Hepatic stellate cell (primary cell): ENCODE data around the gene IFI27.
"Not testable (repeated sequence)": the region's sequence is repeated elsewhere in the genome, so short reads cannot be mapped to it uniquely, and the experiment has no call there.

ENCODE experiments used
- DNase-seq: peaks from one replicate; pipeline ENCODE4 v3.0.0; 2011; ENCODE audit warnings: low spot score

The IFI27 gene

GRCh38 chr14:94156143-94156542, 45.6 kb downstream of the IFI27 start:
- not testable (repeated sequence) for DNase-seq

DNA sequence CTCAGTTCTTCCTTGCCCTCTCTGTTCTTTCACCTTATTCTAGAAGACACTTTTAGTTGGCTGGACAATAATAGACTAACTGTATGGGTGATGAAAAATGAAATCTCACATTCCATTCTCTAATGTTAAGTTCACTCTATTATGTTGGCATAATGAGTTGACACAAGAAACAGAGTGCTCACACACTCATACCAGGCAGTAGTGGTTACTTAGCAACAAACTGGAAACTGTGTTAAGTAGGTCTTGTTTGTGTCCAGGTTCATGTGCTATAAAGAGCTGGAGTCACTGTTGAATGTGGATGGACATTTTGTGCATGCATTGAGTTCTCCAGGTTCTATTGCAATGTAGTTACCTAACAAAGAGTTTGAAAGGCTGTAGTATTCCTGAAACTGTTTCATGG, 46.7 kb downstream of the IFI27 start:
- DNase-seq = no peak

DNA sequence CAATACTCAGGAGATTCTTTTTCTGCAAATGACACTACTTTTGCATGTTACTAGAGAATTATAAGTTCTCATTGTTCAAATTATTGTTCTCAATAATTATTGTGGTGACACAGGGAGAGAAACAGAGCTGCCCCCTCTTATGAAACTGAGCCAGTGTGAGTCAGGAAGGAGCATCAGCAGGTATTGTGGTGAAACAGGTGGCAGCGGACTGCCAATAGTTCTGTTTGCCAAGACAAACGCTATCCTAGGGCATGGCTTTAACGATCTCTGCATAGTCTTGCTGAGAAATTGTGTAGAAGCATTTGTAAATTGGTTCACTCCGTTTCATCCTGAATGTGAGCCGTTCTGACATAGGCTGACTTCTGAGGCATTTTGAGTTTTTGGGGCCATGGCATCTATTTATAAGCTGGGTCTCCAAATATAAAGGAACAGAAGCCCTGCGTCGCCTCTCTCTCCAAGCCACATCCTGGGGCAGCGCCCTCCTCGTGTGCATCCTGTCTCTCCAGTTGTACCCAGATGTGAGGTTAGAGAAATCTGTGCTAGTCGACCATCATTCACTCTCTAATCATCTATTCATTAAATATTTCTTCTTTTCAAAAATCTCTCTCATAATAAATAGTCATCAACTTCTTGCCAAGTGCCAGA, 47.8 kb downstream of the IFI27 start:
- DNase-seq = no peak

DNA sequence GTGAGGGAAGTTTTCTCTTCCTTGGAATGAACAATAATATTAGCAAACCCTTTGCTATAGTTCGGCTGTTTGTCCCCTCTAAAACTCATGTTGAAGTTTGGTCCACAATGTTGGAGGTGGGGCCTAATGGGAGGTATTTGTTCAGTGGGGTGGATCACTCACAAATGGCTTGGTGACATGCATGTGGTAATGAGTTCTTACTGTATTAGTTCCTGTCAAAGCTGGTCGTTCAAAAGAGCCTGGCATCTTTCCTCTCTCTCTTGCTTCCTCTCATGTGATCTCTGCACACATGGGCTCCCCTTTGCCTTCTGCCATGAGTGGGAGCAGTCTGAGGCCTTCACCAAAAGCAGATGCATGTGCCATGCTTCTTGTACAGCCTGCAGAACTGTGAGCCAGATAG, 50.5 kb downstream of the IFI27 start:
- no peak for DNase-seq

GRCh38 chr14:94161981-94162380, 51.4 kb downstream of the IFI27 start:
- no peak for DNase-seq

- no peak for DNase-seq
These were observed 51.9 kb downstream of the IFI27 start for GRCh38 chr14:94162466-94162865.

DNA sequence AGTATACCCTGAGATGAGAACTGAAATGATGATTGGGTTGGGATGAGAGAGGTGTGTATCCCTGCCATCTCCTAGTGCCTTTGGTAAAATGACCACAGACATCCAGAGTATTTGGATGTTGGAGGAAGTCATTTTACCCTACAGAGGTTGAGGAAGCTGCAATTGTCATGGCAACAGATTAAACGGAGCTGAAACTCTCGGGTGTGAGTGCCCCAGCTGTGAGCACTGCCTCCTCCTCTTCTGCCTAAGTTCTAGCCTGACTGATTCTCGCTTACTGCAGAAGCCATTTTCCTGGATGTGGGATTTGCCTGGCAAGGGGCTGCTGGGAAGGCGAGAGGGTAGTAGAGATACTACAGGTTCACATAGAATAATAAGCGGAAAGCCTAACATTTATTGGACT, 53.3 kb downstream of the IFI27 start:
- DNase-seq = no peak

DNA sequence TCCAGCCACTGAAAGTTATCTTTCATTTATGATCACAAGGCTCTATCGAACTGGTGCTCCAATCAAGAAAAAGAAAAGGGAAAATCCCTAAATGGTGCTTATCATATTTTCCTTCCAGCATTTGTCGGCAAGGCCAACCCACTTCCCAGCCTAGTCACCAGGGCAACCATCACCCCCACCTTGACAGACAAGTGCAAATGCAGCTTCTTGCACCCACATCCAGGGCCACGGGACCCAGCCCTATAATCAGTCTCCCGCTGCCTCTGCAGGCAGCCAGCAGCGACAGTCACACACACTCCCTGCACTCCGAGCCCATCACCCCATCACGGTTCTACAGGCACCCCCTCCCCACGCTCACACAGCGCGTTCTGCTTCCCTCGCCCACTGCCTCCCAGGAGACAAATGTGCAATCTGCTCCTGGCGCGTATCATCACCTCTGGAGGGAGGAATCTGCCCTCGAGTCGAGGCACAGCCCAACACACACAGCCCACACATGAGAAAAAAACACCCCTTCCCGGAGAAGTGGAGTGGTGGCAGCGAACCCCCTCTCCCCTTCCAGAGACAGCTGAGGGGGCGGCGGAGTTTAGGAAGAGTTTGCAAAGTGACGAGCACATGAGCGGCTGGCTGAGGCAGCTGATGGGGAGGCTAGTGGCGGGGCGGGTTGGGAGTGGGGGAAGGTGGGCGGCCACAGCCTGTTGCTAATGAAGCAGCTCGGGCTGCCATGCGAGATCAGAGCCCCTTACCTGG, 54.3 kb downstream of the IFI27 start:
- DNase-seq = no peak

DNA sequence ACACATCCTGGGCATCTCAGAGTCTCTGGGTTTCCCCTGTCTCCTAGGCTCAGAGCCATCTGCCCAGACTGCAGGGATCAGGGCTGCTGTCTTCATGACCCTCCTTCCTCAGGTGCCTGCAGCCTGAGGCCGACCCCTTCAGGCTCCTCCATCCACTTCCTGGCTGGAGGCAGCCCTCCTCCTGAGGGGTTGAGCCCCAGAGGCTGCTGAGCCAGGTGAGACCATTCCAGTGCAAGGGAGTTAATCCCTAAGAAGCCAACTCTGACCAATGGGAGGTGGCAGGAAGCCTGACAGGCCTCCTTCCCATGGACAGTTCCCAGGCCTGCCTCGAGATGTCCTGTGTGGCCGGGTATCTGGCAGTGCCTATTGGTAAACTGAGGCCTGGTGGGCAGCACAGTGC, 55.2 kb downstream of the IFI27 start:
- no peak for DNase-seq
